OCI-M1 (cell line): Measurements from ENCODE around the gene HIP1.
A peak's percentile ranks its signal among the peaks of the same experiment; 100 is the strongest.
"Not testable (repeated sequence)": the region's sequence is repeated elsewhere in the genome, so short reads cannot be mapped to it uniquely, and the experiment has no call there.

ENCODE experiments used
- DNase-seq: peaks from one replicate; lab custom pipeline; 2025; lab: John Stamatoyannopoulos, UW

Gene HIP1

DNA sequence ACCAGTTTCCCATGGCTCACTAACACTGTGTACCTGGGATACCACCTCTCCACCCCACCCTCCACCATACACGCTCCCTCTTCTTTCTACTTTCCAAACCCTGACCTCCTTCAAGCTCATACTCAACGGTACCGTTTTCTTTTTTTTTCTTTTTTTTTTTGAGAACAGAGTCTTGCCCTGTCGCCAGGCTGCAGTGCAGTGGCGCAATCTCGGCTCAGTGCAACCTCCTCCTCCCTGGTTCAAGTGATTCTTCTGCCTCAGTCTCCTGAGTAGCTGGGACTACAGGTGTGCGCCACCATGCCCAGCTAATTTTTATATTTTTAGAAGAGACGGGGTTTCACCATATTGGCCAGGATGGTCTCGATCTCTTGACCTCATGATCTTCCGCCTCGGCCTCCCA lies 129.3 kb downstream of the HIP1 start:
- not testable (repeated sequence) for DNase-seq

DNA sequence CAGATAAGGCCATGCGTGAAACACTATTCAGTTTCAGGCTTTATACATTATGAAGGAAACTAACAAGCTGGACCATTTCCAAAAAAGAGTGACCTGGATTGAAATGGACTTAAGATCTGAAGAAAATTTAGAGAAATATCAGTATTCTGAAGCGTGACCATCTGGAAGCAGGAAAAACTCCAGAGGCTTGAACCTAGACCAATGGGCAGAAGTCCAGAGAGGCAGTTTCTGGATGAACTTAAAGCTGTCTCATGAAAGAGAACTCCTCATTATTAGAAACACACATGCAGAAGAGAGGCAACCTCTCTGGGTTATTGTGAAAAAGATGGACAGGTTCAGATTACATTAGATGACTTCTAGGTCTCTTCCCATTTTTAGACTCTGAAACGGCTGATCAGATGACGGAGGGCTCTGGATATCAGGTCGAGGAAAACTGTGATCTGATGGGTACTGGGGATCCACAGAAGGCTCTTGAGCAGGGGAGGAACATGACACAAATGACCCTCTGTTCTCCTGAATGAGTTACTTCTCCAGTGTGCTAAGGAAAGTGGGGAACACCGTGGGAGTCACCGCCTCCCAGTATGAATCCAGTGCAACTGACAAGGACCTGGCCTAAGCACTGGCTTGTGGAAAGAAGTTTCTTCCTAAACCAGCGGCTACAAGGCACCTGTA lies 130.2 kb downstream of the HIP1 start:
- DNase-seq = no peak

DNA sequence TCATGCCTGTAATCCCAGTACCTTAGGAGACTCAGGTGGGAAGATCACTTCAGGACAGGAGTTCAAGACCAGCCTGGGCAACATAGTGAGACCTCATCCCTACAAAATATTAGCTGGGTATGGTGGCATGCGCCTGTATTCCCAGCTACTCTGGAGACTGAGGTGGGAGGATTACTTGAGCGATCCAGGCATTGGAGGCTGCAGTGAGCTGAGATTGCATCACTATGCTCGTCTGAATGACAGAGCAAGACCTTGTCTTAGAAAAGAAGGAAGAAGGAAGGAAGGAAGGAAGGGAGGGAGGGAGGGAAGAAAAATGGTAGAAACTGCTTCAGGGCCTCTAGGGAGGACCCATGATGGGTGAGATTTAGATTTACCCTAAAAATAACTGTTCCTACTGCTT lies 134.3 kb downstream of the HIP1 start:
- peak; percentile 27 for DNase-seq

DNA sequence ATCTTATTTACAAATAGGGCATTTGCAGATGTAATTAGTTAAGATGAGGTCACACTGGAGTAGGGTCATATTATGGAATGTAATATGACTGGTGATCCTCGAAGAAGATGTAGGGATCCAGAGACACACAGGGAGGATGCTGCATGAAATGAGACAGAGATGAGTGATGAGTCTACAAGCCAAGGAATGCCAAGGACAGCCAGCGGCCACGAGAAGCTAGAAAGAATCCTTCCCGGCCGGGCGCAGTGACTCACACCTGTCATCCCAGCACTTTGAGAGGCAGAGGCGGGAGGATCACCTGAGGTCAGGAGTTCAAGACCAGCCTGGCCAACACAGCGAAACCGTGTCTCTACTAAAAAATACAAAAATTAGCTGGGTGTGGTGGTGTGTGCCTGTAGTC lies 135.9 kb downstream of the HIP1 start:
- DNase-seq = not testable (repeated sequence)

DNA sequence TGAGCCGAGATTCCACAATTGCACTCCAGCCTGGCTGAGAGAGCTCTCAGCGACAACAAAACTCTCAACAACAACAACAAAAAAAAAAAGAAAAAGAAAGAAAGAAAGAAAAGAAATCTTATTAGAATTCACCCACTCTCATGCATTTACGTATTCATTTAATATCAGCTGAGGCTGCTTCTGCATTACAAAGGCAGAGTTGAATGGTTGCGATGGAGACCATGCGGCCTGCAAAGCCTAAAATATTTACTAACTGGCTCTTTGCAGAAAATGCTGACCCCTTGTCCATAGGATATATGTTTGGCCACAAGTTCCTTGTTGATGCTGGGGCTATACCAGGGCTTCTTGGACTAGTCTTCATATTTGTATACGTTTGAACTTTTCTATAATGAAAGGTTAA lies 137.2 kb downstream of the HIP1 start:
- no peak for DNase-seq

DNA sequence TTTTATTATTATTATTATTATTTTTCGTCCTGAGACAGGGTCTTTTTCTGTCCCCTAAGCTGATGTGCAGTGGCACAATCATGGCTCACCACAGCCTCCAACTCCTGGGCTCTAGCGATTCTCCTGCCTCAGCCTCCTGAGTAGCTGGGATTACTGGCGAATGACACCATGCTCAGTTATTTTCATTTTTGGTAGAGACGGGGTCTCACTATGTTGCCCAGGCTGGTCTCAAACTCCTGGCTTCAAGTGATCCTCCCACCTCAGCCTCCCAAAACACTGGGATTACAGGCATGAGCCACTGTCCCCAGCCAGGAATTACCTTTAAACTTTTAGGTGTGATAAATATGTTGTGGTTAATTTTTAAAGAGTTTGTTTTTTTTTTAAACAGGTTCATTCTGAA lies 138.0 kb downstream of the HIP1 start:
- not testable (repeated sequence) for DNase-seq

DNA sequence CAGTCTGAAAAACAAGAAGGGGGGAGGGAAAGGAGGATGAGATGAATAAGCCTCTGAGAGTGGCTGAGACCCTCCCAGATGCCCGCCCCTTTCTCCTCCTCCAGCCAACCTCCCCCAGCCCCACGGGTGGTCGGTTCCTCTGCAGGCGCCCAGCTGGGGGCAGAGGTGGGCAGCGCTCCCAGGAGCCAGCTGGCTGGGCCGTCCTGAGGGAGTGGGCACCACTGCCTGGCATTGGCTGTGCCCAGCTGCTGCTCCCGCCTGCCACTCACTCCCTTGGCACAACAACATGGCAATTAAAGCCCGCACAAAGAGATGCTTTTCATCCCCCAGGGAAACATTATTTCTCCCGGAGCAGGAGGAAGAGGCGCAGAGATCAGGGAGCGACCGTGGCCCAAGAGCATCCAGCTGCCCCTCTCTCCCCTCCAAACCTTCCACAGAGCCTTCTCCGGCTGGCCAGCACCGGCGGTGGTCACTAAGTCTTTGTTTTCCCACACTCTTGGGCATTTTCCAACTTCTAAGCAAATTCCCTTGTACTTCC lies 139.4 kb downstream of the HIP1 start:
- no peak for DNase-seq

DNA sequence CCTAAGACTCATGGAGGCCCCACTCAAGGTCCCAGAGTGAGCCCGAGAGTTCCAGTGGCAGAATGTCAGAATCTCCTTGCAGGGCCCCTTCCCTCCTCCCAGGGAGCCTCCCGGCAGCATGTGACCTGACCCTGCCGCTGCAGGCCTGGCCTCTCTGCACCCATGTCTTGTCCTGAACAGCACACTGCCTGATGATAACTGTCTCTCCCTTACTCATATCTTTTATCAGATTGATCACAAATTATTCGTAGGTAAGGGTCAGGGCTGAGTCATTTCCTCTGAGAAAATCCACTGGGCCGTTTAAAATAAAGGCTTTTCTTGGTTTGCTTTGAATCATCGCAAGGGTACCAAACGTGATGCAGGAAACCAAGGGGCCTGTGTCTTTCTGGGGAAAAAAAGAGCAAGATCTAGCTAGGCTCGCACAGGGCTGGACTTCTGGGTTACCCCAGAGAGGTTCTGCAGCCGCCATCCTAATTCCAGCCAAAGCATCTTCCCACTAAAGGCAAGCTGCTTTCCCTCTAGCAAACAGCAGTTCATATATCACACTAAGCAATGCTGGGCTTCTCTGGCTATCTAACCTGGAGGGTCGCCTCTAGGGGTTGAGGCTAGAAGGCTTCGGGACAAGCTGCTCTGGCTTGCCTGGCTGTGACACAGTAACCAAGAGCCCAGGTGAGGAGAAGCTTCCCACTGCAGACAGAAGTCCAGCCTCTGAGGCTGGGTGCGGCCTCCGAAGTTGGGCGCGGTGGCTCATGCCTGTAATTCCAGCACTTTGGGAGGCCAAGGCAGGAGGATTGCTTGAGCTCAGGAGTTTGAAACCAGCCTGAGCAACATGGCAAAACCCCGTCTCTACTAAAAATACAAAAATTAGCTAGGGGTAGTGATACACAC lies 141.8 kb downstream of the HIP1 start:
- no peak for DNase-seq

DNA sequence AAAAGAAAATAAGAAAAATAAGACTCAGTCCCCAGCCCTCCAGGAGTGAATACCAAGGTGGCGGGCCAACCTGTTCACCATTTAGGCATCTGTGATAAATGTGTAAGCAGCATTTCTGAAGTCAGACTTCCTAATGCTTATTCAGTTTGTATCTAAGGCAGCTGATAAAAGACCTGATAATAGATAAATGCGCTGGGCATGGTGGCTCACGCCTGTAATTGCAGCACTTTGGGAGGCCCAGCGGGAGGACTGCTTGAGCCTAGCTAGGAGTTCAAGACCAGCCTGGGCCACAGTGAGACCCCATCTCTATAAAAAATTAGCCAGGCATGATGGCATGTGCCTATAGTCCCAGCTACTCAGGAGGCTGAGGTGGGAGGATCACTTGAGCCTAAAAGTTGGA lies 143.0 kb downstream of the HIP1 start:
- DNase-seq = no peak

DNA sequence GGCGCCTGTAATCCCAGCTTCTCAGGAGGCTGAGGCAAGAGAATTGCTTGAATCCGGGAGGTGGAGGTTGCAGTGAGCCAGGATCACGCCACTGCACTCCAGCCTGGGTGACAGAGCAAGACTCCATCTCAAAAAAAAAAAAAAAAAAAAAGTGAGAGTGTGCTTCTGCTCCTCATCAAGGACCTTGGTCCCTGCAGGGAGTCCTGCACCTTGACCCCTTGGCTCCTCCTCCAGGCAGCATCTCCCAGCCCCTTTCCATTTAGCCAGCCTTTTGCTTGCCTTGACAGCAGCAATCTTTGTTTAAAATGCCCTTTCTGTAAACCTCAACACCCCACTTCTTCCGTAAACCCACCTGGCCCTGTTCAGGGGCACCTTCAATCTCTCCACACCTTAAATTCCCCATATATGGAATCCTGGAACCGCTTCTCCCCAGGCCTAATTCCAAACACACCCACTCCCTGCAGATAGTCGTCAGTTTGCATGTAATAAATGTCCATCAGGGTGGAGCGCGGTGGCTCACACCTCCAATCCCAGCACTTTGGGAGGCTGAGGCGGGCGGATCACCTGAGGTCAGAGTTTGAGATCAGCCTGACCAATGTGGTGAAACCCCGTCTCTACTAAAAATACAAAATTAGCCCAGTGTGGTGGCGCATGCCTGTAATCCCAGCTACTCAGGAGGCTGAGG lies 145.1 kb downstream of the HIP1 start:
- not testable (repeated sequence) for DNase-seq

DNA sequence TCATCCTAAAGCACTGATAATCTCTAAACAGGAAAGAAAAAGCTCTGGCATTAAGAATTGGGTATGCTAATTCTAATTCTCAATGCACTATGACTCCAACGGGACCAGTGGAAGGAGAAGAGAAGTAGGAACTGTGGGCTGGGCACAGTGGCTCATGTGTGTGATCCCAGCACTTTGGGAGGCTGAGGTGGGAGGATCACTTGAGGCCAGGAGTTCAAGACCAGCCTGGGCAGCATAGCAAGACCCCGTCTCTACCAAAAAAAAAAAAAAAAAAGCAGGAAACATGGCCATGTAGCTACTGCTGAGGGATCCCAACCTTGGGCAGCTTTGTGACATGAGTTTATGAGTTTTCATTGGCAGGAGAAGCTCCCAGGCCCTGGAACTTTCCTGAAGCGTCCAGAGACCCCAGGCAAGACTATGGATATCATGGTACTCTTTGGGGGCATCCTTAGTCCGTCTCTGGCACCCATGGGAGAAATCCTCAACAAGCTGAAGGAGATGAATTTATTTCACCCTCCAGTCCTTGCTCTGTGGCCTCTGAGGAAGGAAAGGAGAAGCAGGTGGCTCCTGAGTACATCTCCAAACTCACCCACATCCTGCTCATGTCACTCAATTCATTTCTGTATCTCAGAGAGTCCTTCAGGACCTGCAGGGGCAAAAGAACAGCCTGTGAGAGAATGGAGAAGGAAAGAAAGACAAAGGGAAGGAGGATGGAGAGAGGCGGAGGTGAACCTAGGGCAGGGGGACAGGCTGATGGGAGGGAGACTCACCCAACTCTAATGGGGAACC lies 147.1 kb downstream of the HIP1 start:
- no peak for DNase-seq

DNA sequence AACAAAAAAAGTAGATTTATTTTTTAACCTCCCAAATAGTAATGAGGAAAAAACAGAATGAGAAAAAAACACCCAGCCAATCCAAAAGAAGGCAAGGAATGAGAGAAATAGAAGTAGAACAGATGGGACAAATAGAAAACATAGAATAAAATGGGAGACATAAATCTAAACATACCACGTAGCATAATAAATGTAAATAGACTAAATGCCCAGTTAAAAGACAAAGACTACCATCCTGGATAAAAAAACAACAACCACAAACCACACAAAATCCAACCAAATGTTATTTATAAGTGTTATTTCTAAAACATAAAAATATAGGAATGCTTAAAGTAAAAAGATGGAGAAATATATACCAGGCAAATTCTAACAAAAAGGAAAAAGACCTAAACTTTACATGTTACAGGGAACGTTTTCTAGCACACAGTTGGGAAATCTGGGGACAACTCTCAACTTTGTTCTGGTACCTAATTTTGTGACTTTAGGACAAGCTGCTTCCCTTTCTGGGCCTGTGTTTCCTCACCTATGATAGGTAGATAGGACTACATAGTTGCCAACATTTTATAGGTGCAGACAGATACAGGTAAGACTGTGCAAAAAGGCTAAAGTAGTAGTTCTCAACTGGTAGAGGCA lies 148.3 kb downstream of the HIP1 start:
- DNase-seq = no peak

DNA sequence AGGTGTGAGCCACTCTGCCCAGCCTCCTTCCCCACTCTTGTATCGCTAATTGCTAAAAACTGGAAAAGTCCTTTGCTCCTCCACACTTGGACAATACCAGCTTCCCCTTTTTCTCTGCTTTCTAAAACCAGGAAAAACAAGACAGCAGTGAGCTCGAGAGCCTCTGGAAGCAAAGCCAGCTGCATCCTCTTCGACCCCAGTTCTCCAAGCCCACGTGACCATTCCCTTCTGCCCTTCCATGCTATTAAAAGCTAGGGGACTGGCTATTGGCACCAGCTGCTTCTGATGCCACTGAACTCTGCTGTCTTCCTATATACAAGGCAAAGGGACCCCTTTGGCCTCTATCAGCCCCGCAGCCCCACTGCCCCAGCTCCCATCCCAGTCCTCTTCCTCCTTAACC lies 154.4 kb downstream of the HIP1 start:
- DNase-seq = no peak

DNA sequence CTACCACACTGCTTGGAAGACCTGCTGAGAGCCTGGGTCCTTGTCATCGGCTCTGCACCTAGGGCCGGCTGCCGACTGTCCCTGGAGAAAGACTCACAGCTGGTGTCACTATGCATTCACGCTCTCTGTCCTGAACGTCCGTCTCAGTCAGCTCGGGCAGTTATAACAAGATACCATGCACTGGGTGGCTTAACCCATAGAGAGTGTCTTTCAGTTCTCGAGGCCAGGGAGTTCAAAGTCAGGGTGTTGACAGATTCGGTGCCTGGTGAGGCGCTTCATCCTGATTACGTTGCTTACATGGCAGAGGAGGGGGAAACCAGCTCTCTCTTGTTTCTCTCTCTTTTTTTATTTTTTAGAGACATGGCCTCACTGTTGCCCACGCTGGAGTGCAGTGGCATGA lies 155.5 kb downstream of the HIP1 start:
- DNase-seq = no peak

DNA sequence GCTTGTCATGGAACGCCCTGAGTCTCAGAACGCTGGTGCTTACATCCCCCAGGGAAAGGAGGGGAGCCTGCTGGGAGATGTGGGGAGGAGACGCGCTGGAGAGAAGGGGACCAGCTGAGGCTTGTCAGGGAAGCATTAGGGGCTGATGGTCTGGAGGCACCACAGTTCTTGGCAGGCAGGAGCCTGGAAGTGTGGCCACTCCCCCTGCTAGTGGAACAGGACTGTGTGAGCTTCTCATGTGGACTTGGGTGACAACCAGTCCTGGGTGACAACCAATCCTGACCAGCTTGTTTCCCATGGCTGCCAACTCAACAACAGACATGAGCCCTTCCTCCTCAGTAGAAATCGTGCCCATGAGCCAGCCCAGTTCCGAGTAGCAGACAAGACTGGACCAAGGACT lies 158.8 kb downstream of the HIP1 start:
- DNase-seq = no peak

DNA sequence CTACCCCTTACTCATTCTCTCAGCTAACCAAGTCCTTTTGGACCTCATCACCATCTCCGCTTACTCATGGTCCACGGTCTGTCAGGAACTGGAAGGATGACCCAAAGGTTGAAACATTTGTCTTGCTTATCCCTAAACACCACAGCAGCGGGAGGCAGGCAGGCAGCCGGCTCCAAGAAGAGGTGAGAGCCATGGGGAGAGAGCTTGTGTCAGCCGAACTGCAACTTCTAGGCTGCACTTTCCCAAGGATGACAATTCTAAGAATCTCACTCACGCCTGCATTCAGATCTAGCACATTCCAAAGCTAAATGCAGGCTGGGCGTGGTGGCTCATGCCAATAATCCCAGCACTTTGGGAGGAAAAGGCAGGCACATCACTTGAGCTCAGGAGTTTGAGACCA lies 160.7 kb downstream of the HIP1 start:
- no peak for DNase-seq

DNA sequence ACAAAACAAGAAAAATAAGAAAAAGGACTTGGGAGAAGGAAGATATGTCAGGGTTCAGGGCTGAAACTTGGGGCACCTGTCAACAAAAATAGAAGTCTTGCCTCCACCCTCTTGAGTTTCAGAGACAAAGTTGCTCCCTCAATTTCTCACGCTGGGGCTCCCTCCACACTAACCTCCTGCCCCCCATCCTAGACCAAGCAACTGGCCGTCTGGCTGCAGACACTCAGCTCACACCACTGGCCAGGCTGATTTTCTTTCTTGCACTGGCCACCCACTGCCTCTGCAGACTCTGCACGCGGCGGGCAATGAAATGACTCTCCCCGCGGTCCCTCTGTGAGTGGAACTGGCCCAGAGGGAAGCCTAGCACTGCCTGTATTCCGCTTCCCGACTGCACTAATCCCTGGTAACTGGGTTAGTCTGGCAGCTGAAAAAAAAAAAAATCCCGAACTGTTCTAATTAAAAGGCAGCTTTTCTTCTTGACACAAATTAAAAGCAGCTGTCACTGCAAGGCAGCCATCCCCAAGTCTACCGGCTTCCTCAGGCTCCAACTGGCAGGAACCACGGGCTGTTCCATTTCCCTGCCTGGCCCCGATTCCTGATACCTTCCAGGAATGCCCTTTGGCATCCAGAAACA lies 163.1 kb downstream of the HIP1 start:
- DNase-seq = no peak

DNA sequence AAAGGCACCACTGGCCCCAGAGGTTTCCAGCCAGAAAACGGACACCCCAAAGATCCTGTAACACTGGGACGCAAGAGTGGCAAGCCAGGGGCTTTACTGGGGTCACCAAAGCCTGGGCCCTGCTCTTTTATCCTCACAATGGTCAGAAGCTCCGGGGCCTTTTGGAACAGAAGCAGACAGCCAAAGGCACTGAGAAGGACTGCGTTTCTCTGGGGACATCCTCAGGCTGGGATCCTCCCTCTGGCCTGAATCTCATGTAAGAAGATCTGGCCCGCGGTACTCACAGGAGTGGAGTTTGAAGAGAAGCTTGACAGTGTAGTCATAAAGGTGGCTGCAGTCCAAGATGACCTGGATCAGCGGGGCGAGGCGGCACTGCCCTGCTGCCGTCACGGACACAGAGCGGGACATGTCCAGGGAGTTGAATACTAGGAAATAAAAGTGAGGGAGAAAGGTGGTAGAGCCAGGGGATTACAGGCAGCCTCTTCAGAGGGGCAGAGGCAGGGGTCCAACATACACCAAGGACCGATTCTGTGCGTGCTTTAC lies 165.2 kb downstream of the HIP1 start:
- no peak for DNase-seq

DNA sequence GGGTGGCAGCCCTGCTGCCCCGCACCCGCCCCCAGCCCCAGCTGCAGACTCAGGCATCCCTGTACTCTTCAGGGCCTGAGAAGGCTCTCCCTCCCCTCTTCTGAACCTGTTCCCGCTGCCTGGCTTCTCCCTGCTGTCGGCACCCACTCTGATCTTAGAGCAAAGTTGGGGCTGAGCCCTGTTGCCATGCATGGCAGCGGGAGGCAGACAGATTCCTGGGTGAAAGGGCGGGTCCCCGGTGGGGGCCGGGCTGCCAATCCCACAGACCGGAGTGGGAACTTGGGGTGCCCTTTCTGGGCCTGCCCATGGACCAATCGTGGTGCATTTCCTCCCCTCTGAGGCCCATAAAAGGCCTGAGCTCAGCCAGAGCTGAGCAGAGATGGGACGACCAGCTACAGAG lies 165.9 kb downstream of the HIP1 start:
- DNase-seq = no peak

DNA sequence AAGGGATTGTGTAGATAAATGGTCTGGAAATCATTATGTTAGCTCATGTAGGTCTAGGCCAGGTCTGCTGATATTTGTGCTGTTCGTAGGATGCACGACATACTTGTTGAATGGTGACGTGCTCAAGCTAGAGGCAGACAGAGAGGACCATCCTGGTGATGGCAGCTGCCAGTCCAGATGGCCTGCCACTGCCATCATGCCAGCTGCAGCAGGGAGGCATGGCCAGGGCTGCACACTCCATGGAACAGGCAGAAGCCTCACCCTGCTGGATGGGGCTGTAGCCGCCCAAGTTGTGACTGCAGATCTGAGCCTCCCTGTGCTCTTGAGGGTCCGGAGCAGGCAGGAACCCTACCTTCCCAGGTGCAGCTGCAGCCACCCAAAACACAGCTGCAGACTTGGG lies 166.3 kb downstream of the HIP1 start:
- no peak for DNase-seq

DNA sequence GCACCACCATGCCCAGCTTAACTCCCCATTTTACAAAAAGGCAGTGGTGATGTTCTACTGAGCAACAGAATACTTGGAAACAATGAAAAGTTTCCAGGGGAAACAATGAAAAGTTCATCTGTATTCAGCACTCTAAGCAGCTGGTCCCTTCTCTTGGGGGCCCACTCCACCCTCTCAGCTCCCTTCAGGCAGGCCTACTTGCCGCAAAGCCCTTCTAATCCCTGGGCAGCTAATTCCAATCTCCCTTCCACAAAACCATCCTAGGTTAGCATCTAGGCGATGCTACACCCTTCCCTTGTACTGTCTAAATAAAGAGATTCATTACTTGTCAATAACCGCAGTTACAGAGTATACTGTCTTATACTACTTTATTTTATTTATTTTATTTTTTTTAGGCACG lies 167.5 kb downstream of the HIP1 start:
- DNase-seq = no peak
